Right cardiac atrium (tissue), 5 donors: ENCODE measurements around the gene CADM2. TPM values are rescaled to one million over a fixed set of nuclear protein-coding genes. Genes with fewer than 3 reads are reported as not detected.
A peak's percentile ranks its signal among the peaks of the same experiment; 100 is the strongest.
"Not testable (repeated sequence)": the region's sequence is repeated elsewhere in the genome, so short reads cannot be mapped to it uniquely, and the experiment has no call there.

Experiments used
- ATAC-seq, 2 donors: fragments of 200-7000 bp; cut with Tn5 transposase; one replicate each; pipeline versions ENCODE4 v1.8.0 to v1.9.1; 2020; ENCODE audit warnings: moderate library complexity in 2 of 2, mild to moderate bottlenecking in 1 of 2
- DNase-seq, 3 donors: peaks; one replicate each; pipeline ENCODE4 v3.0.0-alpha.2; 2020
- H3K27ac ChIP-seq: one replicate; pipeline ENCODE4 v1.5.1; 2013; ENCODE audit warnings: mild to moderate bottlenecking, low read length, control low read depth, moderate library complexity
- H3K27me3 ChIP-seq: one replicate; pipeline ENCODE4 v1.6.1; 2013; ENCODE audit not compliant: control insufficient read depth, insufficient read depth
- H3K4me1 ChIP-seq: one replicate; pipeline ENCODE4 v1.6.1; 2013; ENCODE audit warnings: low read length; ENCODE audit not compliant: control insufficient read depth, insufficient read depth
- H3K4me3 ChIP-seq: one replicate; pipeline ENCODE4 v1.5.1; 2013; ENCODE audit warnings: low read length, control low read depth
- H3K9me3 ChIP-seq: one replicate; pipeline ENCODE4 v1.6.1; 2013; ENCODE audit warnings: low read length; ENCODE audit not compliant: control insufficient read depth
- WGBS: extraction: QIAGEN DNeasy Blood & Tissue Kit; methylation state at CpG from one replicate; pipeline ENCODE4 v1.1.7; 2013; 5-methylcytosine and 5-hydroxymethylcytosine counted together
- intact Hi-C, 4 donors: fragments of 100-400 bp; cut with DNase I; formaldehyde crosslinking; loops; one replicate each; pipeline versions ENCODE4 v1.11.0 to v1.14.0; 2022 to 2023
- polyA plus RNA-seq: library from polyadenylated mRNA; stranded (reverse); fragments of 200-250 nt; gene quantifications from one replicate; pipeline ENCODE4 v1.2.3, GENCODE V29; 2013
- total RNA-seq, 4 donors: library from RNA; stranded (reverse); fragmentation: NEBNext Ultra II Directional; extraction: Animal tissue kit (Norgen Biotek cat#: 25700); gene quantifications; one replicate each; pipeline ENCODE4 v1.2.1, GENCODE V29; 2021
- donor health status: healthy with polysubstance abuse.
- donor health status: DM: no; HTN: yes; CAD: no.
- donor health status: DM: no; HTN: no; CAD: no.
- donor health status: DM: no; HTN: yes; CAD: no; lungs with severe emphysema.
- donor health status: DM: yes; HTN: yes; CAD: no.

Gene CADM2
- total and polyA plus RNA-seq, 5 donors: 4.3 to 17.8 (median 15.3) TPM

GRCh38 chr3:85476891-85477495, 518.2 kb downstream of the CADM2 start:
- Histone ChIP-seq H3K4me3 (peak overlapping the region; percentile 25), H3K4me1 (no peaks in the 10 kb centered on the region), H3K27me3 (no peaks in the 10 kb centered on the region), H3K27ac (no peak overlapping the region), H3K9me3 (no peaks in the 10 kb centered on the region)
- intact Hi-C loops: no loop called here
- no peak for ATAC-seq
- DNase-seq: no peak
- WGBS: 39% methylated on average over 3 of the region's 3 CpGs

GRCh38 chr3:85481411-85482212, 522.8 kb downstream of the CADM2 start:
- Histone ChIP-seq H3K27me3 (no peaks in the 10 kb centered on the region), H3K4me3 (no peak overlapping the region), H3K4me1 (no peaks in the 10 kb centered on the region), H3K9me3 (no peaks in the 10 kb centered on the region), H3K27ac (no peak overlapping the region)
- ATAC-seq (no peak), DNase-seq (no peak)
- intact Hi-C loops: no loop called here
- 80% methylated on average over 5 of the region's 5 CpGs for WGBS

GRCh38 chr3:85482213-85482490, 523.4 kb downstream of the CADM2 start:
- ATAC-seq (no peak), DNase-seq (no peak)
- WGBS: 68% methylated on average over 3 of the region's 3 CpGs
- Histone ChIP-seq H3K4me3 (no peak overlapping the region), H3K27ac (no peak overlapping the region), H3K27me3 (no peaks in the 10 kb centered on the region), H3K4me1 (no peaks in the 10 kb centered on the region), H3K9me3 (no peaks in the 10 kb centered on the region)
- intact Hi-C loops: no loop called here

- Histone ChIP-seq H3K27ac (no peak overlapping the region), H3K4me3 (no peak overlapping the region), H3K4me1 (no peaks in the 10 kb centered on the region), H3K9me3 (no peaks in the 10 kb centered on the region), H3K27me3 (no peaks in the 10 kb centered on the region)
- intact Hi-C loops: no loop called here
- 61% methylated on average over 1 of the region's 1 CpG for WGBS
- ATAC-seq (no peak), DNase-seq (no peak)
Observed at GRCh38 chr3:85483986-85484385, 525.2 kb downstream of the CADM2 start.

- no peak overlapping the region for H3K4me3 ChIP-seq
- 86% methylated on average over 9 of the region's 9 CpGs for WGBS
- H3K9me3 ChIP-seq: no peaks in the 10 kb centered on the region
- ATAC-seq (no peak), DNase-seq (no peak)
- no peaks in the 10 kb centered on the region for H3K4me1 ChIP-seq
- no peak overlapping the region for H3K27ac ChIP-seq
- no peaks in the 10 kb centered on the region for H3K27me3 ChIP-seq
- intact Hi-C loops: no loop called here
Observed at GRCh38 chr3:85487375-85487774, 528.6 kb downstream of the CADM2 start.

- no peaks in the 10 kb centered on the region for H3K9me3 ChIP-seq
- intact Hi-C loops: no loop called here
- 70% methylated on average over 5 of the region's 5 CpGs for WGBS
- no peaks in the 10 kb centered on the region for H3K27me3 ChIP-seq
- DNase-seq (no peak), ATAC-seq (no peak)
- no peak overlapping the region for H3K27ac ChIP-seq
- no peaks in the 10 kb centered on the region for H3K4me1 ChIP-seq
- H3K4me3 ChIP-seq: no peak overlapping the region
Observed at GRCh38 chr3:85495602-85496001, 536.8 kb downstream of the CADM2 start.

DNA sequence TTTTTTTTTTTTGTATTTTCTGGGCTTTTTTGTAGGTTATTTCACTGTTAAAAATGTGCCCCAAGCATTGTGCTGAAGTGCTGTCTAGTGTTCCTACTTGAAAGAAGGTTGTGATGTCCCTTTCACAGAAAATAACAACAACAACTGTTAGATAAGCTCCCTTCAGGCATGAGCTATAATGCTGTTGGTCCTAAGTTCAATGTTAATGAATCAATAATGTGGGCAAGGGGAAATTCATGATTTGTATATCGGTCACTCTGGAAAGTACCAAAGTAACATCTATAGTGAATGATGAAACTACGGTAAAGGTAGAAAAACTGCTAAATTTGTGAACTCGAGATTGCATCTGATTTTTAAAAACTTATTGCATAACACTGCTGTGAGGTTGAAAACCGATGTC, 539.4 kb downstream of the CADM2 start:
- DNase-seq (no peak), ATAC-seq (no peak)
- WGBS: 92% methylated on average over 4 of the region's 4 CpGs
- Histone ChIP-seq H3K27ac (no peak overlapping the region), H3K4me3 (no peak overlapping the region), H3K27me3 (no peaks in the 10 kb centered on the region), H3K4me1 (no peaks in the 10 kb centered on the region), H3K9me3 (no peaks in the 10 kb centered on the region)
- intact Hi-C loops: no loop called here

DNA sequence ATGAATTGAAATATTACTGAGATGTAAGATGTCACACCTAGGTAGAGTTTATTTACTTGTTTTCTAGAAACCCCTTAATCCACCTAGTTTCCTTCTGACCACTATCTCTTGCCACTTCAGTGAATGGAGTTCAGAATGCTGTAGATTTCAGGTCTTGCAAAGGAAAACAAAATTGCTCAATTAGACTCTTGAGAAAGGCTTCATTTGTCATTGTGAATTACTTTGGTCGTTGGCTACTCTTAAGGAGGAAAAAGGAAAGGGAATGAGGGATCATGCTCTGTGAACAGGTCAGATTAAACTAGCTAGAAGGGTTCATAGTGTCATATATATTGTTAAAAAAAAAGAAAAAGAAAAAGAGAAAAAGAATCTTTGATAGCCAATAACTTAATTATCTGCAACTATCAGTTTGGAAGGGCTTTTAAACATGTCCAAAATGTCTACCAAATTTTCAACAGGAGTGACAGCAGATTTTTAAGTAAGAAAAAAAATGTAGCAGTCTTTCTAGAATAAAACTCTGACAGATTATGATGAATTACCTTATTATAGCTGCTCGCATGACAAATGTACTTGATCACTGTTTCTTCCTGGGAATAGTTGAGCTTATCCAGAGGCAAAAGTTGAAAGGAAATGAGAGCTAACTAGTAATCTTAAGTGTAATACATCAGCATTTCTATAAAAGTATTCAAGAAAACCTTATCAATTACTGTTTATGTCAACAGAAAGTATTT, 543.5 kb downstream of the CADM2 start:
- DNase-seq (no peak), ATAC-seq (no peak)
- Histone ChIP-seq H3K4me1 (no peaks in the 10 kb centered on the region), H3K27me3 (no peaks in the 10 kb centered on the region), H3K4me3 (no peak overlapping the region), H3K27ac (no peak overlapping the region), H3K9me3 (no peaks in the 10 kb centered on the region)
- 47% methylated on average over 2 of the region's 2 CpGs for WGBS
- intact Hi-C loops: no loop called here

- H3K27ac ChIP-seq, ATAC-seq, H3K27me3 ChIP-seq, H3K4me3 ChIP-seq, H3K9me3 ChIP-seq, H3K4me1 ChIP-seq, intact Hi-C loops: not testable (repeated sequence)
- peak in 2 of 3 donors; percentile 31 to 50 for DNase-seq
- WGBS: 87% methylated on average over 32 of the region's 33 CpGs
Observed at GRCh38 chr3:85504129-85504784, 545.5 kb downstream of the CADM2 start.

GRCh38 chr3:85504785-85505511, 546.2 kb downstream of the CADM2 start:
- H3K9me3 ChIP-seq, H3K4me1 ChIP-seq, H3K27me3 ChIP-seq, H3K27ac ChIP-seq, ATAC-seq, intact Hi-C loops, H3K4me3 ChIP-seq: not testable (repeated sequence)
- 84% methylated on average over 38 of the region's 41 CpGs for WGBS
- peak in 1 of 3 donors; percentile 44 for DNase-seq
